HepG2 (cell line): ENCODE measurements around the gene TBC1D22A. TPM values are rescaled to one million over a fixed set of nuclear protein-coding genes. Genes with fewer than 3 reads are reported as not detected.

ENCODE experiments used
- ESRRA ChIP-seq: sonication (generic); formaldehyde crosslinking; IDR thresholded peaks from 2 replicates; pipeline ENCODE4 v1.5.1; 2020; ENCODE audit warnings: mild to moderate bottlenecking, low read depth, missing genetic modification reagents
- HMG20B ChIP-seq: conservative IDR thresholded peaks from 2 replicates; pipeline ENCODE4 v1.6.1; 2016; ENCODE audit warnings: missing genetic modification reagents, missing compliant biosample characterization
- HOXD1 ChIP-seq: sonication (generic); formaldehyde crosslinking; IDR thresholded peaks from 2 replicates; pipeline ENCODE4 v1.5.0; 2020; ENCODE audit warnings: missing genetic modification reagents
- MAF1 ChIP-seq: sonication (generic); formaldehyde crosslinking; IDR thresholded peaks from 2 replicates; pipeline ENCODE4 v1.5.0; 2020; ENCODE audit warnings: missing genetic modification reagents, borderline replicate concordance
- MZF1 ChIP-seq: sonication (generic); formaldehyde crosslinking; IDR thresholded peaks from 2 replicates; pipeline ENCODE4 v1.8.1; 2023; ENCODE audit warnings: mild to moderate bottlenecking, missing genetic modification reagents, borderline replicate concordance
- TFE3 ChIP-seq: IDR thresholded peaks from 2 replicates; pipeline ENCODE4 v1.6.1; 2016
- ZBTB25 ChIP-seq: IDR thresholded peaks from 2 replicates; pipeline ENCODE4 v1.6.1; 2018; ENCODE audit warnings: missing genetic modification reagents
- ZFP91 ChIP-seq: sonication (generic); formaldehyde crosslinking; IDR thresholded peaks from 2 replicates; pipeline ENCODE4 v1.9.0; 2022; ENCODE audit warnings: missing genetic modification reagents, mild to moderate bottlenecking, borderline replicate concordance
- ZNF792 ChIP-seq: IDR thresholded peaks from 2 replicates; pipeline ENCODE4 v1.6.1; 2016
- ZSCAN25 ChIP-seq: sonication (generic); formaldehyde crosslinking; IDR thresholded peaks from 2 replicates; pipeline ENCODE4 v1.8.0; 2022; ENCODE audit warnings: mild to moderate bottlenecking, missing genetic modification reagents
- polyA plus RNA-seq, 8 experiments: library from polyadenylated mRNA; depleted of rRNA in 3 of 8; stranded (reverse) in 7 of 8; unstranded in 1 of 8; fragments of >200 nt; fragmentation: Illumina TruSeq in 4 of 8; extraction: Trizol in 4 of 8; gene quantifications; 2 replicates each; pipeline versions ENCODE4 v1.2.1 to v1.2.3, GENCODE V29; 2011 to 2016; ENCODE audit warnings: low read depth in 4 of 8, missing spikeins in 1 of 8, mixed read lengths in 1 of 8; ENCODE audit not compliant: insufficient read depth in 1 of 8
- total RNA-seq, 5 experiments: library from RNA; depleted of rRNA; stranded (reverse); fragments of >200 nt; fragmentation: Illumina TruSeq; extraction: Trizol; gene quantifications; 2 replicates each; pipeline ENCODE4 v1.2.3, GENCODE V29; 2016; ENCODE audit warnings: low read depth in 1 of 5
- TF ChIP-seq, protein P1 (sequence below): sonication (generic); formaldehyde crosslinking; IDR thresholded peaks from 2 replicates; pipeline ENCODE4 v1.8.0; 2022; ENCODE audit warnings: mild to moderate bottlenecking, missing genetic modification reagents

TBC1D22A gene
- total and polyA plus RNA-seq, 2 of the 13 experiments (the other 11 are each of a cell fraction or from before 2014, with no cell fraction given) = 17.3 to 18.0 TPM

DNA sequence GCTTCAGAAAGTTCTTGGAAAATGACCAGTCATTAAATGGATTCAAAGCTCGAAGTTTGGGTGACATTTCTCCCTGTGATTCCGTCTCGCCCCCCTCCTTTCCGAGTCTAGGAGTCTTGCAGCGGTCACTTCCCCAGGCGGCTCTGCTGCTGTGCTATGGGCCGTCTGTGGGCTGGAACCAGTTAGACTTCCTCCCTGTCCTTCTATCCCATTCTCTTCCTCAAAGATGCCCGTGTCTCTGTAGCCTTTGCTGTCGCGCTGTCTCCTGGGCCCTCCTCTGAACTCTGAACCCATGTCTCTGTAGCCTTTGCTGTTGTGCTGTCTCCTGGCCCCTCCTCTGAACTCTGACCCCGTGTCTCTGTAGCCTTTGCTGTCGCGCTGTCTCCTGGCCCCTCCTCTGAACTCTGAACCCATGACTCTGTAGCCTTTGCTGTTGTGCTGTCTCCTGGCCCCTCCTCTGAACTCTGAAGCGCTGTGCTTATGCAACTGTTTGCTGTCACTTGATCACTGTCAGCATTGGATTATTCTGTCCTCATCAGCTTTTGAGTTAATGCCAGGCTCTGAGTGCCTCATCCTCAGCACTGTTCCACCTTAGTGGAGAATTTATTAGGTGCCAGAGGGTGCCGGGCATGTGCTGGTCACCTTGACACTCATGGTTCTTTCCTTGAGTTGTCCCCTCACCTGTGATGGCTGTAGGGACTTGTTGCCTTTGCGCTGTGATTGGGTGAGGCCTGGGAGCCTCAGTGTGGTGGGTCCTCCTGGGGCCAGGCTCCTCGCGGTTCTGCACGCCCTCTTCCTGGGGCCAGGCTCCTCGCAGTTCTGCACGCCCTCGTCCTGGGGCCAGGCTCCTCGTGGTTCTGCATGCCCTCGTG lies 173.3 kb downstream of the TBC1D22A start (continued):
- TF ChIP-seq TFE3 = peak; percentile 90
- no peak; the same call in 1 of the 2 replicates for TF ChIP-seq ZSCAN25 (CRISPR knock-in tag)
- no peak for TF ChIP-seq MZF1 (CRISPR knock-in tag)
- TF ChIP-seq ZNF792 (CRISPR knock-in tag) = peak; percentile 33; the same call in 1 of the 2 replicates
- TF ChIP-seq HOXD1 (CRISPR knock-in tag) = peak; percentile 98
- no peak; the same call in 1 of the 2 replicates for TF ChIP-seq MAF1 (CRISPR knock-in tag)
- TF ChIP-seq ZBTB25 (CRISPR knock-in tag) = peak; percentile 25; the same call in 1 of the 2 replicates
- no peak for TF ChIP-seq HMG20B (CRISPR knock-in tag)
- peak; percentile 64; the same call in 1 of the 2 replicates for TF ChIP-seq ZFP91 (CRISPR knock-in tag)
- peak; percentile 79 for TF ChIP-seq ESRRA (CRISPR knock-in tag)
- TF ChIP-seq, protein P1, sequence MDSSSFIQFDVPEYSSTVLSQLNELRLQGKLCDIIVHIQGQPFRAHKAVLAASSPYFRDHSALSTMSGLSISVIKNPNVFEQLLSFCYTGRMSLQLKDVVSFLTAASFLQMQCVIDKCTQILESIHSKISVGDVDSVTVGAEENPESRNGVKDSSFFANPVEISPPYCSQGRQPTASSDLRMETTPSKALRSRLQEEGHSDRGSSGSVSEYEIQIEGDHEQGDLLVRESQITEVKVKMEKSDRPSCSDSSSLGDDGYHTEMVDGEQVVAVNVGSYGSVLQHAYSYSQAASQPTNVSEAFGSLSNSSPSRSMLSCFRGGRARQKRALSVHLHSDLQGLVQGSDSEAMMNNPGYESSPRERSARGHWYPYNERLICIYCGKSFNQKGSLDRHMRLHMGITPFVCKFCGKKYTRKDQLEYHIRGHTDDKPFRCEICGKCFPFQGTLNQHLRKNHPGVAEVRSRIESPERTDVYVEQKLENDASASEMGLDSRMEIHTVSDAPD (CRISPR knock-in tag) = peak; percentile 53; the same call in 1 of the 2 replicates
